Osteocyte (in vitro differentiated cells): Measurements from ENCODE around the gene FGD5. TPM values are rescaled to one million over a fixed set of nuclear protein-coding genes. Genes with fewer than 3 reads are reported as not detected.

Experiments used
- DNase-seq: peaks from one replicate; pipeline ENCODE4 v3.0.0; 2021; ENCODE audit warnings: mixed read lengths; ENCODE audit not compliant: unreplicated experiment; ENCODE audit errors: extremely low spot score
- H3K27ac Mint-ChIP-seq: one replicate; pipeline ENCODE4 v1.8.0; 2021; ENCODE audit warnings: mild to moderate bottlenecking, mixed read lengths; ENCODE audit not compliant: unreplicated experiment
- H3K27me3 Mint-ChIP-seq: one replicate; pipeline ENCODE4 v1.8.0; 2021; ENCODE audit warnings: mixed read lengths; ENCODE audit not compliant: unreplicated experiment
- H3K36me3 Mint-ChIP-seq: one replicate; pipeline ENCODE4 v1.8.0; 2021; ENCODE audit warnings: mixed read lengths; ENCODE audit not compliant: unreplicated experiment
- H3K4me1 Mint-ChIP-seq: one replicate; pipeline ENCODE4 v1.8.0; 2021; ENCODE audit warnings: mixed read lengths; ENCODE audit not compliant: unreplicated experiment
- H3K4me3 Mint-ChIP-seq: one replicate; pipeline ENCODE4 v1.8.0; 2021; ENCODE audit warnings: mild to moderate bottlenecking, moderate library complexity, mixed read lengths; ENCODE audit not compliant: unreplicated experiment
- H3K9me3 Mint-ChIP-seq: one replicate; pipeline ENCODE4 v1.8.0; 2021; ENCODE audit warnings: mixed read lengths; ENCODE audit not compliant: unreplicated experiment
- total RNA-seq: library from RNA; stranded (reverse); gene quantifications from 2 replicates; pipeline ENCODE4 v1.2.1, GENCODE V29; 2021
- TF ChIP-seq, protein P1 (sequence below): fragments of 200-600 bp; sonication (generic); IDR thresholded peaks from 2 replicates; pipeline ENCODE4 v1.5.0; 2021; ENCODE audit warnings: antibody characterized with exemption, mild to moderate bottlenecking, moderate library complexity

FGD5 gene
- total RNA-seq, 1 donor from 2014 or later, result not detected

DNA sequence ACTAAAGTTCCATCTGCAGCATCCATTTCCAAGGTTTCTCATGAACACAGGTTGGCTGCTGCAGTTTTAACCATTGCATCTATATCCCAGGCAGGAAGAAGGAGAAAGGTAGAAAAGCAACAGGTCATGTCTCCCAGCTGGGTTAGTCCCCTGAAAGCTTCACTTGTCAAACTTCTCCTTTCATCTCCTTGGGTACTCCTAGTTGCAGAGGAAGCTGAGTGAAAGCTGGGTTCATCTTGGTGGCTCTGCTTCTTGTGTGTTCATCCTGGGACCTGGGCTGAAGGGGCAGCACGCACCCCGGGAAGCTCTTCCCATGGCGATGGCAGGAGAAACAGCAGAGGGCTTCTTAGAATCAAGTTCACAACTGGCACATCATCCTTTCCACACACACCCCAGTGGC is 67.3 kb downstream of the FGD5 start:
- H3K36me3 Mint-ChIP-seq, result no peaks in the 10 kb centered on the region
- H3K27me3 Mint-ChIP-seq, result peaks cover 17% of the 10 kb centered on the region
- DNase-seq, result no peak
- no peak overlapping the region for H3K4me3 Mint-ChIP-seq
- no peaks in the 10 kb centered on the region for H3K9me3 Mint-ChIP-seq
- TF ChIP-seq, protein P1, sequence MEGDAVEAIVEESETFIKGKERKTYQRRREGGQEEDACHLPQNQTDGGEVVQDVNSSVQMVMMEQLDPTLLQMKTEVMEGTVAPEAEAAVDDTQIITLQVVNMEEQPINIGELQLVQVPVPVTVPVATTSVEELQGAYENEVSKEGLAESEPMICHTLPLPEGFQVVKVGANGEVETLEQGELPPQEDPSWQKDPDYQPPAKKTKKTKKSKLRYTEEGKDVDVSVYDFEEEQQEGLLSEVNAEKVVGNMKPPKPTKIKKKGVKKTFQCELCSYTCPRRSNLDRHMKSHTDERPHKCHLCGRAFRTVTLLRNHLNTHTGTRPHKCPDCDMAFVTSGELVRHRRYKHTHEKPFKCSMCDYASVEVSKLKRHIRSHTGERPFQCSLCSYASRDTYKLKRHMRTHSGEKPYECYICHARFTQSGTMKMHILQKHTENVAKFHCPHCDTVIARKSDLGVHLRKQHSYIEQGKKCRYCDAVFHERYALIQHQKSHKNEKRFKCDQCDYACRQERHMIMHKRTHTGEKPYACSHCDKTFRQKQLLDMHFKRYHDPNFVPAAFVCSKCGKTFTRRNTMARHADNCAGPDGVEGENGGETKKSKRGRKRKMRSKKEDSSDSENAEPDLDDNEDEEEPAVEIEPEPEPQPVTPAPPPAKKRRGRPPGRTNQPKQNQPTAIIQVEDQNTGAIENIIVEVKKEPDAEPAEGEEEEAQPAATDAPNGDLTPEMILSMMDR, result no peak
- no peak overlapping the region for H3K27ac Mint-ChIP-seq
- H3K4me1 Mint-ChIP-seq, result no peaks in the 10 kb centered on the region

DNA sequence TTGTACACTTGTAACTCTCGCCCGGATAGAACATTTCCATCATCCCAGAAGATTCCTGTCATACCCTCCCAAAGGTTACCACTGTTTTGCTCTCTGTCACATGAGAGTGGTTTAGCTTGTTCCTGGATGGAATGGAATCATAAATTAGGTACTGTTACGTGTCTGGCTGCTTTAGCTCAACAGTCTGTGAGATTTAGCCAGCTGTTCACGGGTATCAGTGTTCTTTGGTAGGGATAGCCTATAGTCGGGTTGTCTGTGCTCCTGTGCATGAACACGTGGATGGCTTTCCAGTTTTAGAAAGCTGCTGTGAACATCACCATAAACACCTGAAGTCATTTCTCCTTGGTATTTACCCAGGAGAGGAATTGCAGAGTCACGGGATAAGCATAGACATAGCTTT is 70.4 kb downstream of the FGD5 start:
- DNase-seq, result no peak
- Mint-ChIP-seq H3K27me3 (peaks cover 21% of the 10 kb centered on the region), H3K9me3 (no peaks in the 10 kb centered on the region), H3K27ac (no peak overlapping the region), H3K36me3 (no peaks in the 10 kb centered on the region), H3K4me3 (no peak overlapping the region), H3K4me1 (no peaks in the 10 kb centered on the region)
- TF ChIP-seq, protein P1, result no peak

DNA sequence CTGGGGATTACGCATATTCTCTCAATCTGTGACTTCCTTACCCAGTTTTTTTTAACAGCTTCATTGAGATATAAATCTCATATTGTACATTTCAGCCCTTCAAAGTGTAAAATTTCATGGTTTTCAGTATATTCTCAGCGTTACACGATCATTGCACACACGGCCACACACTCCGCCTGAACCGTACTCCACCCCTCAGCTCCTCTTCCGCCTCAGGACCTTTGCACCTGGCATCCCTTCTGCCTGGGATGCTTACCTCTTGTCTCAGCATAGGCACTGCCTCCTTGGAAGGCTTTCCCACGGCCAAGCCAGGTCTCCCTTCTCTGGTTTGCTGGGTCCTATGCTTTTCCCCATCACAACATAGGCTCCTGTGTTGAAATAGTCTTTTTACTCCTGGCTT is 71.2 kb downstream of the FGD5 start:
- Mint-ChIP-seq H3K36me3 (no peaks in the 10 kb centered on the region), H3K9me3 (no peaks in the 10 kb centered on the region), H3K4me3 (no peak overlapping the region), H3K27ac (no peak overlapping the region), H3K27me3 (peaks cover 24% of the 10 kb centered on the region), H3K4me1 (no peaks in the 10 kb centered on the region)
- DNase-seq, result no peak
- TF ChIP-seq, protein P1, result no peak

DNA sequence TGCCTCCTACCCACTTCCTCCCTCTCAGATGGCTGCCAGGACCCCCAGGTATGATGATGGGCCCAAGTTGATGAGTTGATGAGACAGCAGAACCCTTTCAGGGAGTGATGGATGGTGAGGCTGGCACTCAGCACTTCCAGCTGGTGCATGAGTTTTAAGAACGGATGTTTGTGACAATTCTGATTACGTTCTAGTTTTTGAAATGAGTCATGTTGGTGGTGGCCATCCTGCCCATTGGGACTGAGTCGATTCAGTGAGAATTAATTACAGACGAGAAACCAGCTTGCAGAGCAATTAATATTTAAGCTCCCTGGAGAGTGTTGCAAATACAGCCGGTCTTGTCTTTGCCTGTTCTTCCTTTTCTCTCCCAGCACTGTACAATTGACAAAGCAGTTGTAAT is 71.7 kb downstream of the FGD5 start:
- no peak overlapping the region for H3K4me3 Mint-ChIP-seq
- H3K27me3 Mint-ChIP-seq, result peaks cover 28% of the 10 kb centered on the region
- no peak overlapping the region for H3K27ac Mint-ChIP-seq

DNA sequence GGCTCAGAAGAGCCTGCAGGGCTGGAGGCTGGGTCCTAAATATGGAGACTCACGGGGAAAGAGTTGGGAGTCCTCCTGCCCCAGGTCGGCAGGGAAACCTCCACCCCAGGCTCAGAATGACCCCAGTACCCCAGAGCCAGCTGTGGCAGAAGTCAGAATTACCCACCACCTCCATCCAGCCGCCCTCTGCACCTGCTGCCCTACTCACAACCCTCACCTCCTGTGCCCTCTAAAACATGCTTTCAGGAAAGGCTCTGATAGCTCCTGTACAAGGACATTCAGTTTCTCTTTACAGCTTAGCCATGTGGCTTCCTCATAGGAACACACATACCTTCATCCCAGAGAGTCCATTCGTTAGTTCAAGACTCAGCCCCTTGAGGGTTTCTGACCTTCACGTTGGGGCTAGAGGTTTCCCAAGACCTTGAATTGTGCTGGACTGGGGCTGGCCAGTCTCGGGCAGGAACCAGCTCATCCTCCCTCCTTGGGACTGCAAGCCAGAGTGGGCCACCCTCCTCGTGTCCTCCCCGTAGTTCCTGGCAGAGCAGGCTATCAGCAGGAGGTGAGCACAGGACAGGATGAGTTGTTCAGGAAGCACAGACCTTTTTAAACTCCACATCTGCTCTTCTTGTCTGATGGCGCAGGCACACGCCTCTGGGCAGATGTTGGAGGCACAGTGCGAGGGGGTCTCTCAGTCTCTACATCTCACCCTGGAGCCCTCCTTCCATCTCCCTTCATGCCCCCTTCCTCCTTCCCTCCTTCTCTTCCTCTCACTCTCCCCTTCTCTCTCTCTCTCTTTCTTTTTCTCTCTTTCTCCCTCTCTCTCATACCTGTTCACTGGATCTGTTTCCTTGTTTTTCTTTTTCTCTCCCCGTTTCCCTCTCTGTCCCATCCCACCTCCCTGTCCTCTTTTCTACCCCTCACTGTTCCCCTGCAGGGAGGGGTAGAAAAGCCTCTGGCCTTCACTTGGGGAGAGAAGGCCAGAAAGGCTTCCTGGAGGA is 72.7 kb downstream of the FGD5 start:
- peaks cover 34% of the 10 kb centered on the region for H3K27me3 Mint-ChIP-seq
- H3K4me1 Mint-ChIP-seq, result no peaks in the 10 kb centered on the region
- no peak for DNase-seq
- no peak overlapping the region for H3K27ac Mint-ChIP-seq
- H3K4me3 Mint-ChIP-seq, result no peak overlapping the region
- no peaks in the 10 kb centered on the region for H3K36me3 Mint-ChIP-seq
- TF ChIP-seq, protein P1, result no peak
- H3K9me3 Mint-ChIP-seq, result no peaks in the 10 kb centered on the region

More for the DNA sequence above, 71.7 kb downstream of the FGD5 start:
- DNase-seq, result no peak
- Mint-ChIP-seq H3K4me1 (no peaks in the 10 kb centered on the region), H3K36me3 (no peaks in the 10 kb centered on the region), H3K9me3 (no peaks in the 10 kb centered on the region)
- TF ChIP-seq, protein P1, result no peak
